ENCODE measurements around the gene AGA. TPM values are rescaled to one million over a fixed set of nuclear protein-coding genes. Genes with fewer than 3 reads are reported as not detected.

AGA gene
- total and polyA plus RNA-seq, 9 donors: 8.9 to 25.0 (median 17.6) TPM

GRCh38 chr4:177404986-177405385, 37.3 kb downstream of the AGA start:
- TF ChIP-seq, protein P1, sequence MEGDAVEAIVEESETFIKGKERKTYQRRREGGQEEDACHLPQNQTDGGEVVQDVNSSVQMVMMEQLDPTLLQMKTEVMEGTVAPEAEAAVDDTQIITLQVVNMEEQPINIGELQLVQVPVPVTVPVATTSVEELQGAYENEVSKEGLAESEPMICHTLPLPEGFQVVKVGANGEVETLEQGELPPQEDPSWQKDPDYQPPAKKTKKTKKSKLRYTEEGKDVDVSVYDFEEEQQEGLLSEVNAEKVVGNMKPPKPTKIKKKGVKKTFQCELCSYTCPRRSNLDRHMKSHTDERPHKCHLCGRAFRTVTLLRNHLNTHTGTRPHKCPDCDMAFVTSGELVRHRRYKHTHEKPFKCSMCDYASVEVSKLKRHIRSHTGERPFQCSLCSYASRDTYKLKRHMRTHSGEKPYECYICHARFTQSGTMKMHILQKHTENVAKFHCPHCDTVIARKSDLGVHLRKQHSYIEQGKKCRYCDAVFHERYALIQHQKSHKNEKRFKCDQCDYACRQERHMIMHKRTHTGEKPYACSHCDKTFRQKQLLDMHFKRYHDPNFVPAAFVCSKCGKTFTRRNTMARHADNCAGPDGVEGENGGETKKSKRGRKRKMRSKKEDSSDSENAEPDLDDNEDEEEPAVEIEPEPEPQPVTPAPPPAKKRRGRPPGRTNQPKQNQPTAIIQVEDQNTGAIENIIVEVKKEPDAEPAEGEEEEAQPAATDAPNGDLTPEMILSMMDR (IDR thresholded peaks at IDR 0.05): no peak
- 62 to 74% (median 63%) methylated on average over 4 of the region's 4 CpGs for WGBS, 3 donors
- intact Hi-C loops (cut with DNase I): no loop called here

DNA sequence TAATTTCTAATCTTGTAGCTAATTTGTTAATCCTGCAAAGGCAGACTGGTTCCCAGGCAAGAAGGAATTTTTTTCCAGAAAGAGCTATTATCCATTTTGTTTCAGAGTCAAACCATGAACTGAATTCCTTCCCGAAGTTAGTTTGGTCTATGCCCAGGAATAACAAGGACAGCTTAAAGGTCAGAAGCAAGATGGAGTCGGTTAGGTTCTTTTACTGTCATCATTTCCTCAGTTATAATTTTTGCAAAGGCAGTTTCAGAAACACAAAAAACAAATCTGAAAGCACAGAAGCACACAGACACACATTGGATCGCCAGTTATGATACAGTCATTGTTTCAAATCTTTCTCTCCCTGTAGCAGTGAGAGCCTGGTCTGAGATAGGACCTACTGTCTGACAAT, 37.9 kb downstream of the AGA start:
- no peak overlapping the region for H3K27ac ChIP-seq
- no peaks in the 10 kb centered on the region for H3K27me3 ChIP-seq
- H3K36me3 ChIP-seq: no peaks in the 10 kb centered on the region
- TF ChIP-seq, protein P1 (IDR thresholded peaks at IDR 0.05): no peak
- TF ChIP-seq EP300 (IDR thresholded peaks at IDR 0.05) (no peak), POLR2A (IDR thresholded peaks at IDR 0.05) (no peak)
- intact Hi-C loops (cut with DNase I): no loop called here
- DNase-seq: no peak
- 54 to 67% (median 64%) methylated on average over 3 of the region's 3 CpGs for WGBS, 3 donors
- H3K9me3 ChIP-seq: no peaks in the 10 kb centered on the region
- H3K4me1 ChIP-seq (ENCODE audit: insufficient read depth): no peaks in the 10 kb centered on the region
- H3K4me3 ChIP-seq: no peak overlapping the region

More at GRCh38 chr4:177404986-177405385, 37.3 kb downstream of the AGA start:
- Histone ChIP-seq H3K9me3 (no peaks in the 10 kb centered on the region), H3K4me1 (ENCODE audit: insufficient read depth) (no peaks in the 10 kb centered on the region), H3K36me3 (no peaks in the 10 kb centered on the region), H3K27ac (no peak overlapping the region), H3K4me3 (no peak overlapping the region), H3K27me3 (no peaks in the 10 kb centered on the region)
- no peak for DNase-seq

- Histone ChIP-seq H3K27me3 (no peaks in the 10 kb centered on the region), H3K4me3 (no peak overlapping the region), H3K4me1 (ENCODE audit: insufficient read depth) (no peaks in the 10 kb centered on the region), H3K36me3 (no peaks in the 10 kb centered on the region), H3K27ac (no peak overlapping the region), H3K9me3 (no peaks in the 10 kb centered on the region)
- TF ChIP-seq, protein P1 (IDR thresholded peaks at IDR 0.05): no peak
- no peak for TF ChIP-seq POLR2A (IDR thresholded peaks at IDR 0.05)
- no peak for TF ChIP-seq EP300 (IDR thresholded peaks at IDR 0.05)
- DNase-seq: no peak
- intact Hi-C loops (cut with DNase I): no loop called here
- WGBS, 3 donors: 27 to 38% (median 37%) methylated on average over 6 of the region's 6 CpGs
These were observed 38.5 kb downstream of the AGA start for GRCh38 chr4:177403746-177404145.

- no peak overlapping the region for H3K27ac ChIP-seq
- no peaks in the 10 kb centered on the region for H3K4me1 ChIP-seq (ENCODE audit: insufficient read depth)
- WGBS, 3 donors: 87 to 93% (median 91%) methylated on average over 5 of the region's 5 CpGs
- TF ChIP-seq POLR2A (IDR thresholded peaks at IDR 0.05) (no peak), EP300 (IDR thresholded peaks at IDR 0.05) (no peak)
- TF ChIP-seq, protein P1 (IDR thresholded peaks at IDR 0.05): no peak
- intact Hi-C loops (cut with DNase I): no loop called here
- no peaks in the 10 kb centered on the region for H3K36me3 ChIP-seq
- H3K9me3 ChIP-seq: no peaks in the 10 kb centered on the region
- no peak for DNase-seq
- no peak overlapping the region for H3K4me3 ChIP-seq
- H3K27me3 ChIP-seq: no peaks in the 10 kb centered on the region
These were observed 40.5 kb downstream of the AGA start for GRCh38 chr4:177401658-177402273.

All from ovary (tissue), 9 donors.